Large intestine (tissue), 3 donors: Measurements from ENCODE around the gene ATF6. TPM values are rescaled to one million over a fixed set of nuclear protein-coding genes. Genes with fewer than 3 reads are reported as not detected.
"Not testable (repeated sequence)": the region's sequence is repeated elsewhere in the genome, so short reads cannot be mapped to it uniquely, and the experiment has no call there.

Experiments
- DNase-seq, 2 donors: peaks; one replicate each; pipeline versions ENCODE4 v3.0.0 to v3.0.0-alpha.2; 2013
- H3K27ac ChIP-seq: one replicate; pipeline ENCODE4 v1.5.1; 2013; ENCODE audit warnings: low read length
- H3K27me3 ChIP-seq: 2 replicates; pipeline ENCODE4 v1.6.1; 2013; ENCODE audit warnings: low read length; ENCODE audit not compliant: control insufficient read depth, insufficient read depth
- H3K36me3 ChIP-seq: 2 replicates; pipeline ENCODE4 v1.6.1; 2013; ENCODE audit warnings: low read length; ENCODE audit not compliant: control insufficient read depth, insufficient read depth
- H3K4me1 ChIP-seq: one replicate; pipeline ENCODE4 v1.6.1; 2013; ENCODE audit warnings: low read length; ENCODE audit not compliant: control insufficient read depth, insufficient read depth
- H3K4me3 ChIP-seq: one replicate; pipeline ENCODE4 v1.5.1; 2013; ENCODE audit warnings: low read length
- H3K9me3 ChIP-seq: one replicate; pipeline ENCODE4 v1.6.1; 2013; ENCODE audit warnings: mild to moderate bottlenecking, low read depth, low read length, moderate library complexity; ENCODE audit not compliant: control insufficient read depth
- WGBS: methylation state at CpG from one replicate; pipeline ENCODE4 v1.1.5; 2013; ENCODE audit warnings: low lambda C conversion rate; ENCODE audit not compliant: insufficient coverage; 5-methylcytosine and 5-hydroxymethylcytosine counted together
- polyA plus RNA-seq: library from polyadenylated mRNA; unstranded; fragments of 120-200 nt; gene quantifications from one replicate; pipeline ENCODE4 v1.2.1, GENCODE V29; 2013

ATF6 gene
- polyA plus RNA-seq, 1 donor: 19.6 TPM

GRCh38 chr1:161725258-161725907 lies 40.7 kb upstream of the ATF6 start:
- H3K27ac ChIP-seq: not testable (repeated sequence)

GRCh38 chr1:161725908-161726472 lies 40.1 kb upstream of the ATF6 start:
- WGBS: no CpG with 5 or more reads among the region's 34 CpGs
- Histone ChIP-seq H3K4me3 (peak overlapping the region; percentile 70), H3K27me3 (peaks cover 54% of the 10 kb centered on the region), H3K9me3 (no peaks in the 10 kb centered on the region), H3K27ac (peak overlapping the region; percentile 57), H3K36me3 (no peaks in the 10 kb centered on the region), H3K4me1 (peaks cover 4% of the 10 kb centered on the region)
- peak; percentile 20 to 68 for DNase-seq

More at GRCh38 chr1:161725258-161725907, 40.7 kb upstream of the ATF6 start:
- not testable (repeated sequence) for H3K36me3 ChIP-seq, DNase-seq, H3K4me1 ChIP-seq, H3K9me3 ChIP-seq
- 69% methylated on average over 5 of the region's 22 CpGs for WGBS
- peaks cover 50% of the 10 kb centered on the region for H3K27me3 ChIP-seq
- peak overlapping the region; percentile 70 for H3K4me3 ChIP-seq

DNA sequence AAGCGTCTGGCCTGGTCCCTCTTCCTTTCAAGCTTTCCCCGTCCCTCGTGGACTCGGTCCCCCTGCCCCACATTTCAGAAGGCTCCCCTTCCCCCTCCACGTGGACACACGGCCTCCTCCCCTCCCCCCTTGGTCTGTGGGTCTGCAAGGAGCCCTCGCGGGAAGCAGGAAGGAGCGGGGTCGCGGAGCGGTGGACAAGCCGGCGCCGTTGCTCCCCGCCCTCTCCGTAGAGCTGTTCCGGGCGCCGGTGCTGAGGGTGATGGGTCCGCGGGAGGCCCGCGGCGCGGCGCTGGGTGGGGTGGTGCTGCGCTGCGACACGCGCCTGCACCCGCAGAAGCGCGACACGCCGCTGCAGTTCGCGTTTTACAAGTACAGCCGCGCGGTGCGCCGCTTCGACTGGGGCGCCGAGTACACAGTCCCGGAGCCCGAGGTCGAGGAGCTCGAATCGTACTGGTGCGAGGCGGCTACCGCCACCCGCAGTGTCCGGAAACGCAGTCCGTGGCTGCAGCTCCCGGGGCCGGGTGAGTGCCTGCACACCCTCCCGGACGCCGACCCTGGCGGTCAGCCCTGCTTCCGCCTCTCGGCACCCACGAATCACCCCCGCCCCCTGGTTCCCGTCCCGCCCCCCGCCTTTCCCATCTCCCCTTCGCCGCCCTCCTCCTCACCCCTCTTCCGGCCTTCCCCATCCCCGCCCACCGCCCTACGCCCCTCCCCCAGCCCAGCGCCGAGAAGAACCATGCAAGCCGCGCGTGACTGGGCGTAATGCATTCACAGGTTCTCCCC lies 39.5 kb upstream of the ATF6 start:
- H3K9me3 ChIP-seq: no peaks in the 10 kb centered on the region
- H3K36me3 ChIP-seq: no peaks in the 10 kb centered on the region
- H3K27me3 ChIP-seq: peaks cover 54% of the 10 kb centered on the region
- peak overlapping the region; percentile 70 for H3K4me3 ChIP-seq
- peak; percentile 83 to 84 for DNase-seq
- WGBS: no CpG with 5 or more reads among the region's 83 CpGs
- peaks cover 4% of the 10 kb centered on the region for H3K4me1 ChIP-seq
- peak overlapping the region; percentile 73 for H3K27ac ChIP-seq

GRCh38 chr1:161727256-161727924 lies 38.7 kb upstream of the ATF6 start:
- no CpG with 5 or more reads among the region's 38 CpGs for WGBS
- Histone ChIP-seq H3K27ac (peak overlapping the region; percentile 73), H3K4me3 (peak overlapping the region; percentile 70), H3K9me3 (no peaks in the 10 kb centered on the region), H3K36me3 (no peaks in the 10 kb centered on the region), H3K4me1 (peaks cover 4% of the 10 kb centered on the region), H3K27me3 (peaks cover 51% of the 10 kb centered on the region)
- DNase-seq: no peak

DNA sequence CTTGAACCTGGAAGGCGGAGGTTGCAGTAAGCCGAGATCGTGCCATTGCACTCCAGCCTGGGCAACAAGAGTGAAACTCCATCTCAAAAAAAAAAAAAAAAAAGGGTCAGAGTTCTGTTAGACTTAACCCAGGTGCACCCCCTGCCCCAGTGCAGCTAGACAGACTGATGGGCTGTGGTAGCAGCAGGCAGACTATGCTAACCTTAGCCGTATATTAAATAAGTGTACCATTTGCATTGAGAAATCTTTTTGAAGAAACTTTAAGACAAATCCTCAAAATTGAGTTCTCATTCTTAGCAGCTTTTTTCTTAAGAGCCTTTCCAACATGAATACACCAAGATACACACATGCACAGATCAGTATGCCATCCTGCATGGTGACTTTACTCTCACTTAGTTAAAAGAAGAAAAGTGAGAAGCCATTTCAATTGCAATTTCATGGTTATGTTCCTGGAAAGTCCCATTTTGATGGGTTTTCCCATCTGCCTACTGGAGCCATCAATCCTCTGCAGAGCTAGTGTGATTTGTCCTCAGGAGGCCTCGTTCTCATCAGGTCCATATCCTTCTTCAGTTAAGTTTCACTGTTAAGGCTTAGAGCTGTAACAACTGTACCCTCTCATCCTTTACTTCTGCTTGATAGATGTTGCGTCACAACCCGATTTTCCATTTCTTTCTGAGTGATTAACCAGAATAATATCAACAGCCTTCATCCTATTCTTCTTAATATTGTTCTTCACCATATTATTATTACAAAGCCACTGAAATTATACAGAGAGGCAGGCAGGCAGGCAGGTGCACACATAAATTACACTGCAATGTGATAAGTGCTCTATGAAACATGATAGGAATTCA lies 37.5 kb upstream of the ATF6 start:
- no peak for DNase-seq
- Histone ChIP-seq H3K27ac (no peak overlapping the region), H3K4me3 (no peak overlapping the region), H3K36me3 (no peaks in the 10 kb centered on the region), H3K27me3 (peaks cover 39% of the 10 kb centered on the region), H3K4me1 (peaks cover 4% of the 10 kb centered on the region), H3K9me3 (no peaks in the 10 kb centered on the region)
- WGBS: 100% methylated on average over 2 of the region's 7 CpGs

GRCh38 chr1:161730050-161730564 lies 36.0 kb upstream of the ATF6 start:
- Histone ChIP-seq H3K36me3 (no peaks in the 10 kb centered on the region), H3K4me1 (peaks cover 4% of the 10 kb centered on the region), H3K27ac (no peak overlapping the region), H3K27me3 (peaks cover 32% of the 10 kb centered on the region), H3K9me3 (no peaks in the 10 kb centered on the region), H3K4me3 (no peak overlapping the region)
- no peak for DNase-seq
- WGBS: no CpG with 5 or more reads among the region's 6 CpGs

- H3K27me3 ChIP-seq: peaks cover 29% of the 10 kb centered on the region
- H3K4me3 ChIP-seq: no peak overlapping the region
- no peaks in the 10 kb centered on the region for H3K36me3 ChIP-seq
- no peaks in the 10 kb centered on the region for H3K9me3 ChIP-seq
- DNase-seq: no peak
- no peaks in the 10 kb centered on the region for H3K4me1 ChIP-seq
- no peak overlapping the region for H3K27ac ChIP-seq
- 61% methylated on average over 3 of the region's 6 CpGs for WGBS
These were observed 34.9 kb upstream of the ATF6 start for GRCh38 chr1:161731241-161731640.

DNA sequence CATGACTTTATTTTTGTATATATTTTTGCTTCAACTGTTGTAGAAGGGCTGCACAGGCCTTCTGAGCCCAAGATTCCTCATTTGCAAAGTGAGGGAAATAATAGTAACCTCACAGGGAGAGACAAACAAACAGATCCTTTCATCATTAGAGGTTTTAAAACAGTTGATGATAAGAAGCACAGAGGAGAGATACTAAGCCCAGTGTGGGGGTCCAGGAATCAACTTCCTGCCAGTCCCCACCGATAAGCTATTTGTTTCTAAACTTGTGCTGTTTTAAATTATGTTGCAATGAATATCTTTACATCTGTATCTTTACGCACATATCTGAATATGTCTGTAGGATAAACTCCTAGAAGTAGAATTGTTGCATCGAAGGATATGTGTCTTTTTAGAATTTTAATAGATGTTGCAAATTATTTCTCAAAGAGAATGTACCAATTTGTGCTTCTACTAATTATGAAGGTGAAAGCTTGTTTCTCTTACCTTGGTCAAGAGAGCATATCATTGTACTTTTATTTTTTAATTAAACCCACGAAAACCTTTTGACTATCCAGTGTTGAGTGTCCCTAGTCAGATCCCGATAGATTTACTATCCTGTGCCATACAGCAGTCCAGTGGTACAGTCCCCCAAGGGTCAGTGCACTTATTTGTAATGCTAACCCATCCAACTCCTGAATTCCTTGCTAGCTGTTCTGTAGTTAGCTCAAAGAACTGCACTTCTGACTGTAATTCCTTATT lies 34.0 kb upstream of the ATF6 start:
- no peaks in the 10 kb centered on the region for H3K9me3 ChIP-seq
- no peaks in the 10 kb centered on the region for H3K36me3 ChIP-seq
- H3K4me1 ChIP-seq: no peaks in the 10 kb centered on the region
- H3K4me3 ChIP-seq: no peak overlapping the region
- H3K27me3 ChIP-seq: peaks cover 30% of the 10 kb centered on the region
- WGBS: 93% methylated on average over 3 of the region's 5 CpGs
- no peak for DNase-seq
- no peak overlapping the region for H3K27ac ChIP-seq

- peaks cover 32% of the 10 kb centered on the region for H3K27me3 ChIP-seq
- no peaks in the 10 kb centered on the region for H3K4me1 ChIP-seq
- H3K9me3 ChIP-seq: no peaks in the 10 kb centered on the region
- no CpG with 5 or more reads among the region's 1 CpG for WGBS
- no peak overlapping the region for H3K4me3 ChIP-seq
- no peaks in the 10 kb centered on the region for H3K36me3 ChIP-seq
- H3K27ac ChIP-seq: no peak overlapping the region
- DNase-seq: no peak
These were observed 32.6 kb upstream of the ATF6 start for GRCh38 chr1:161733526-161733925.
